Ovary (tissue), 3 donors: ENCODE measurements around the gene KLK1.

ENCODE experiments used
- CTCF ChIP-seq, 3 donors: fragments of 450-650 bp in 2 of 3; fragments of 200-600 bp in 1 of 3; IDR thresholded peaks; one replicate each; pipeline versions ENCODE4 v1.5.1 to v1.8.0; 2016 to 2022; ENCODE audit warnings: antibody characterized with exemption in 3 of 3, mild to moderate bottlenecking in 1 of 3
- EP300 ChIP-seq: sonication (generic); formaldehyde crosslinking; IDR thresholded peaks from one replicate; pipeline ENCODE4 v1.6.1; 2017; ENCODE audit warnings: antibody characterized with exemption
- POLR2A ChIP-seq: fragments of 450-650 bp; IDR thresholded peaks from one replicate; pipeline ENCODE4 v1.6.1; 2017; ENCODE audit warnings: antibody characterized with exemption, mild to moderate bottlenecking, moderate library complexity
- donor health status: DM: no; HTN: no; CAD: no.

- TF ChIP-seq CTCF (IDR thresholded peaks at IDR 0.05) = no peak
- TF ChIP-seq POLR2A = no peak
- no peak for TF ChIP-seq EP300
Measured at GRCh38 chr19:50794074-50794875, 29.3 kb downstream of the KLK1 start.
